GM11168 (cell line): ENCODE data around the gene FAM83F.

Experiments used
- in situ Hi-C: fragments of 300-500 bp; cut with MboI; formaldehyde crosslinking; loops from one replicate; pipeline ENCODE4 v1.12.0; 2022; ENCODE audit warnings: low sequenced_read_pairs; ENCODE audit not compliant: unreplicated experiment

Gene FAM83F

DNA sequence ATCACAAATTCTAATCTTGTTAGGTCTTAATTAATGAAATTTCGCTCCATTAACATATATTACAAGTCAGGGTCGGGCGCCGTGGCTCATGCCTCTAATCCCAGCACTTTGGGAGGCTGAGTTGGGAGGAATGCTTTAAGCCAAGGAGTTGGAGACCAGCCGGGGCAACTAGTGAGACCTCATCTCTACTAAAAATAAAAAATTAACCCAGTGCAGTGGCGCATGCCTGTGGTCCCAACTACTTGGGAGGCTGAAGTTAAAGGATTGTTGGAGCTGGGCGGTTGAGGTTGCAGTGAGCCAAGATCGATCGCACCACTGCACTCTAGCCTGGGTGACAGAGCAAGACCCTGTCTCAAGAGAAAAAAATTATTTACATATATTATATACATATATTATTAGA lies 32.7 kb upstream of the FAM83F start:
- in situ Hi-C loops: no loop called here

DNA sequence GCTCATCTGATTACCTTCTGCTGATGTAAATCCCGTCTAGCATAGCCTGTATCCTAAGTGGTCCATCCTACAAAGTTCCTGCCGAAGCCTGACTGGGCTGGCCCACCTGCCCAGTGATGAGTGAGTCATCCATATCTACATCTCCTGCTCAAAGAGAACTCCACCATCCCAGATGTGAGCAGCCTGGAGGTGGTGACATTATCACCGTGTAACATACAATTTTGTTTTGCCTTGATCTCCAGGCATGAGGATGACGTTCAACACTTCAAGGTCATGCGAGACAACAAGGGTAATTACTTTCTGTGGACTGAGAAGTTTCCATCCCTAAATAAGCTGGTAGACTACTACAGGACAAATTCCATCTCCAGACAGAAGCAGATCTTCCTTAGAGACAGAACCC lies 29.0 kb upstream of the FAM83F start:
- in situ Hi-C loops: no loop called here

DNA sequence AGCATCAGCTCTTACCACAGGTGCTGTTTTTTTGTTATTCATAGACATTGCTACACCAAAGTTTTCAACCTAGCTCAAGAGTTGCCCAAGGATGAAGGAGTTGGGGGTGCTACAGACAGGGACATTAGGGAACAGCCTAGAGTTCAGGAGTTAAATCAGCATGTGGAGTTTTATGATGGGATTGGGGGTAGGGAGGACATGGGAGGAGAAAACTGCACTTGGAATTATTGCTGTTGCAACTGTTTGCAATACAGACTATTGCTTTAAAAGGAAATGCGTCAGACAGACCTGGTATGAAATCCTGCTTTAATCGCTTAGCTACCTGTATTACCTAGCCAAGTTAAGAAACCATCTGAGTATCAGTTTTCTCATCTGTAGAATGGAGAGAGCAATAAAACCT lies 28.3 kb upstream of the FAM83F start:
- in situ Hi-C loops: no loop called here

DNA sequence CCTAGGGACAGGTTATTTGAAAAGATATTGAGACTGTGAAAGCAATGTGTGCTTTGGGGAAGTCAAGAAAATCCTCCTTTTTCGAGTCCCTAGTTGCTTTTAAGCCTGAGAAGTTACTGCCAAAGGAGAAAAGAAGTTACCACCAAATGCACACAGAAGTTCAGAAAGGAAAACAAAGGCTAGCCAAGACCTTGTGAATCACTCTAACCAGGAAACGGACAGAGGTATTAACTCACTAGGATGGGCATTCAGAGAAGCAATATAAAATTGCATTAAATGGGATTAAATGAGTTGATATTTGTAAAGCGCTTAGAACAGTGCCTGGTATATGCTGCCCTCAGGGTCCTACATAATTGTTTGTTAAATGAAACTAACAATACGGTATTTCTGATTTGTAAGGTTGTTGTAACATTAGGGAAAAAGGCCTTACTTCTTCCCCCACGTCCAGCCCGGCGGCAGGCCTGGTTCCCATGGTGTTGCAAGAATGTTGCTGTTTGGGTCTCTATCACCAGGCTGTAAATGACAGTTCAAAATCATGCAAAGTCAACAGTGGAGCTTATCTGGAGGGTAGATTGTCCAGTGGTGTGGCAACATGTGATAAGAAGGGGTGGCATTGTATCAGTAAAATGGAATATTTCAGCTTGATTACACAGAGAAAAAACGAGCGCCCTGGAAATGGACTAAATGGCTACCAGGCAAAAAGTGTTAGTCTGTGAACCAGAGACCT lies 27.5 kb upstream of the FAM83F start:
- in situ Hi-C loops: no loop called here

DNA sequence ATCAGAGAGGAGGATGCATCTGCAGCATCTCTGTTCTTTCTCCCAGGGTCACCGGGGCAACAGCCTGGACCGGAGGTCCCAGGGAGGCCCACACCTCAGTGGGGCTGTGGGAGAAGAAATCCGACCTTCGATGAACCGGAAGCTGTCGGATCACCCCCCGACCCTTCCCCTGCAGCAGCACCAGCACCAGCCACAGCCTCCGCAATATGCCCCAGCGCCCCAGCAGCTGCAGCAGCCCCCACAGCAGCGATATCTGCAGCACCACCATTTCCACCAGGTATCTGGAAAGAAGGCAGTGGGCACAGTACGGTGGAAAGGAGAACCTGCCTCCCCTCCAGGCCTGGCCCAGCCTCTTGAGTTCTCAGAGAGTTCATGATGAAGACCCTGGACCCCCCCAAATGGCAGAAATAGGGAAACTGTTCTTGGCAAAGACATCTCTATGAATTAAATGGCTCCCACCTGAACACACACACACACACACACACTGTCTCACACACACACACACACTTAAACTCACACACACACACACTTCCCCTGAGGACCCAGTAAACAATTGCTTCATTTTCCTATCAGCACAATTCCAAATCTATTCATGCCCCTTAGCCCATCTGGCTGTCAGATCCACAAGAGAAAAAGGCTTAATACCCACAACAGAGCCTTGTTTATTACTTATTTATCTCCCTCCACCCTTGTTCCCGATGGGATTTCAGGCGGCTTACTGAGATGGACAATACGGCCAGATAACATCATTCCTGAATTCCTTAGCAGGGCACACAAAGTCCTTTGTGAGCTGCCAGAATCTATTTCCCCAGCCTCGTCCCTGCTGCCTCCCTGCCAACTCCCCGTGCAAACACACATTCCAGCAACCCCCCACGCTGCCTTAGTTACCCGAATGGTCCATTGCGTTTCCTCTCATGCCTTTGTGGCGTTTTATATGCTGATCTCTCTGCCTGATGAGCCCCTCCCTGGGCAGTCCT lies 26.5 kb upstream of the FAM83F start:
- in situ Hi-C loops: no loop called here

DNA sequence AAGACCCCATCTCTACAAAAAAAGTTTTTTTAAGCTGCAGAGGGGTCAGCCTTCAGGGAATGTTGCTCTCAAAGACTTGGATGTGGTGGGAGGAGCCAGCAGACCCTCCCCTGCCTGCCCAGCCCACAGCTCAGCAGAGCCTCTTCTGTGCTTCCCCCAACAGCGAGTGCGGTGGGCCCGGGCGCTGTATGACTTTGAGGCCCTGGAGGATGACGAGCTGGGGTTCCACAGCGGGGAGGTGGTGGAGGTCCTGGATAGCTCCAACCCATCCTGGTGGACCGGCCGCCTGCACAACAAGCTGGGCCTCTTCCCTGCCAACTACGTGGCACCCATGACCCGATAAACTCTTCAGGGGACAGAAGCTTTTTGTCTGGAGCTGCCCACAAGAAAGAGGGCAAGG lies 24.0 kb upstream of the FAM83F start:
- in situ Hi-C loops: no loop called here

DNA sequence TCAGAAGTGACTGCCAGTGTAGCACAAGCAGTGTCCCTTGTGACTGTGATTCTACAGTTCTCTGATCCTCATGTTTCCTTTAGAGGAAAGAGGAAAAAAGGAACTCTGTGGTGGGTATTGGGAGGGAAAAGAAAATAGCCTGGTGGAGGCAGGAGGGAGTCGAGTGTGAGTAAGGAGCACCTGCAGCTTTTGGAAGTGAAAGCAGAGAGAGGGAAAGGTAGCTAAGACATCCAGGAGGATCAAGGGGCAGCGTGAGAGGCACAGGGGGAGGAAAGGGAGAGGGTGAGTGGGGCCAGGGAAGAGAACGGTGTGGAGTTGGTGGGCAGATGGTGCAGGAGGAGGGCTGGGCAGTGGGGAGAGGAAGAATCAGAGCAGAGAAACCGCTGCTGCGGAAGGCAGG lies 22.1 kb upstream of the FAM83F start:
- in situ Hi-C loops: no loop called here

DNA sequence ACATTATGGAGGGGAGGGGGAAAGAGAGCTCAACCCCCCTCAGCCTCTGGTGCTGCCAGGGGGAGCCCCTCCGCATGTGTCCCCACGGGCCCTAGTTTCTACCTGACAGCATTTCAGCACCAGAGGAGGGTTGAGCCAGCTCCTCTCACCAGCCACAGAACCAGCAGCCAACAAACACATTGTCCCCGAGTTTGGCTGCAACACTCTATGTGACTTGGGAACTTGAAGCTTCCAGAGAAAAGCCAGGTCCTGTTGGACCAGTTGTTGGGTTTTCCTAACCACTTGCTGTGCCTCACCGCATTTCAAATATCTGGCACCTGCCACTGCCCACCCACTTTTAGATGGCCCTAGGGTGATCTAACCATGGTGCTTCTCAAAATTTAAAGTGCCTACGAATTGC lies 21.1 kb upstream of the FAM83F start:
- in situ Hi-C loops: no loop called here

DNA sequence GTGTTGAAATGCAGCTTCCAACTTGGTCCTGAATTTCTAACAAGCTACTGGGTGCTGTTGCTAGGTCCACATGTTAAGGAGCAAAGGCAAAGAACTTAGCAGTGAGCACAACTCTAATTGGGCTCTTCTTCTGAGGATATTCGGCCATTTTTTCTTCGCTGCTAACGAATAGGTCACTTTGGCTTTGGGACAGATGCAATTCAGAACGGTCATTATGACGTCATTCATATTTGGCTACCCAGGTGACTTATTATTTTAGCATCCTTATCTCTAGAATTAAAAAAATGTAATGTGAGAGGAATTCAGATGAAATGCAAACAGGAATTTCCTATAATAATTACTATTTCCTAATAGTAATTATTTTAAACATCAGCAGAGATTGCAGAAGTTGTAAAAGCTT lies 20.7 kb upstream of the FAM83F start:
- in situ Hi-C loops: no loop called here

DNA sequence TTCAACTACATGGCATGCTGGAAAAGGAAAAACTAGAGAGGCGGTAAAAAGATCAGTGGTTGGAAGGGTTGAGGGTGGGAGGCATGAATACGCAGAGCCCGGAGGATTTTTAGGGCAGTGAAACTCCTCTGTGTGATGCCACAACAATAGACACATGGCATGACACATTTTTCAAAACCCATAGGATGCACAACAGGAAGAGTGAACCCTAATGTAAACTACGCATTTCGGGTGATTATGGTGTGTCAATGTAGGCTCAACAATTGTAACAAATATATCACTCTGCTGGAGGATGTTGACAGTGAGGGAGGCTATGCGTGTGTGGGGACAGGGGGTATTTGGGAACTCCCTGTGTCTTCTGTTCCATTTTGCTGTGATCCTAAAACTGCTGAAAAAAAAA lies 15.7 kb upstream of the FAM83F start:
- in situ Hi-C loops: no loop called here

DNA sequence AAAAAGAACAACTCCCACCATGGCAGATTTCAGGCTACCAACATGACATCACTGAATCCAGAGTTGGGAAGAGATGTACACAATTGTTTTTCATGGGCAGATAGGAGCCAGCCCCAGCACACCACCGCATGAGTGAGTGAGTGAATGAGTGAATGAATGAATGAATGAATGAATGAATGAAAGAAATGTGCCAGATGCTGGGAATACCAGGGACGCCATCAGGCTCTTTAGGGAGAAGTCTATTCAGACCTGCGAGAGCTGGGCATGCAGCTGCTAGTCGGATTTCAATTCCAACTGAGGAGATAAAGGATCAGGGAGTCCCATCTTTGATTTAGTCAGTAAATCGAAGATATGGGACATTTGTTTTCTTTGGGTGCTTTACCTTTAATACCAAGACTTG lies 15.3 kb upstream of the FAM83F start:
- in situ Hi-C loops: no loop called here

DNA sequence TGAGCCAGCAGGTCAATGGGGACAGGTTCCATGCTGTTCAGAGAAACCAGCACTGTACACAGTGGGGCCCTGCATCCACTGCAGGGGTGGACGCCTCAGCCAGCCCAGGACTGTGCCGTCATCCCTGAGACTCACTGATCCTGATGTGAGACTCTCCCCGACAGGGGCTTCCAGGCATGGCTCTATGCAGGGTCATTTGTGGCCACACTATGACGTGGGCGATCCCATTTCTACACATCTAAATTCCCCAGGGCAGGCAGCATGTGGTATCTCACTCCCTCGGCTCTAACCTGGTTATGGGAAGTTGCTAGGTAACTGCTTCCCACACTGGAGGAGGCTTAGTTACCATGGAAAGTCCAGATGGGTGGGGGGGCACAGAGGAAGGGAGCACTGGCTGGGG lies 14.2 kb upstream of the FAM83F start:
- in situ Hi-C loops: no loop called here

DNA sequence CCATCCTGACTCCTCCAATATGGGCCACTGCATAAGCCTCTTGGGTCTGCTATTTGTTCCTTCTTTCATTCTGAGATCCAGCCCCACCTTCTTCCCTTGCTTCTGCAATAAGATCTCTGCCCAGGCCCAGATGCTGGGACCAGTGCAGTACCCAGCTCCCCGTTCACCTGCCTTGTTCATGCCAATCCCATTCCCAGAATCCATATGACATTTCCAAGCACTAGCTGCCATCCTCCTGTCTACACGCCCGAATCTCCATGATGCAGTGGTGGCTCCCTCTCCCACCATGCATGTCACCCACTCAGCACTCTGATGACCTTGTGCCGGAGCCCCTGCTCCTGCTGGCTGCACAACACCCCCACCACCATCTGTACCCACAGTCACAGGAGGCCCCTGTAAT lies 11.4 kb upstream of the FAM83F start:
- in situ Hi-C loops: no loop called here

DNA sequence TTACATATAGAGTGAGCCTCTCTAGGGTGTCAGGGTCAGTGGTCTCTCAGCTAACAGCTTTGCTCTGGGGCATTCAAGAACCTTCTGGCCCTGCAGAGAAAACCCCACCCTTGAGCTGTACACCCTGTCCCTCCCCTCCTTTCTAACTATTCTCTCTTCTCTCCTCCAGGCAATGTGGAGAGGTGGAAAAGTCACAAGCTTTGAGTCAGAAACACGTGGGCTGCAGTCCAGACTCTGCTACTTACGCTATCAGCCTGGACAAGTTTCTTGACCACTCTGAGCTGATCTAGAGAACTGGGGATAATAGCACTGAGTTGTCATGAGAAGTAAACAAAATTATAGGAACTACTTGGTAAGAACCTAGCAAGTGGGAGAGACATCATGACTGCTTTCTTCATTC lies 10.7 kb upstream of the FAM83F start:
- in situ Hi-C loops: no loop called here

DNA sequence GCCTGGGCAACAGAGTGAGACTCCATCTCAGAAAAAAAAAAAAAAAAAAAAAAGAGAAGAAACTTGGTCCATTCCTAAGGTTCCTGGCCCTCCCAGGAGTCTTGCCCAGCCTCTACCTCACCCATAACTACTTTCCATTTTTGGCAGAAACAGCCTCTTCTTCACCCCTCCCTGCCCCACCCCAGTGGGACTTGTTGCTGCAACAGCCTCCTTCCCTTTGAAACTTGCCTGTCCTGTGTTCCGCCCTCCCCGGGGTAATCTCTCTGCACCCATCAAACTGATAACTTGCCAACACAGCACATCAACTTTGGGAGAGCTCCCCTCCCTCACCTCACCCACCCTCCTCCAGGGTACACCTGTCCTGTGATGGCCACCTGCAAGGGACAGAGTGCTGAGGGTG lies 10.0 kb upstream of the FAM83F start:
- in situ Hi-C loops: no loop called here

DNA sequence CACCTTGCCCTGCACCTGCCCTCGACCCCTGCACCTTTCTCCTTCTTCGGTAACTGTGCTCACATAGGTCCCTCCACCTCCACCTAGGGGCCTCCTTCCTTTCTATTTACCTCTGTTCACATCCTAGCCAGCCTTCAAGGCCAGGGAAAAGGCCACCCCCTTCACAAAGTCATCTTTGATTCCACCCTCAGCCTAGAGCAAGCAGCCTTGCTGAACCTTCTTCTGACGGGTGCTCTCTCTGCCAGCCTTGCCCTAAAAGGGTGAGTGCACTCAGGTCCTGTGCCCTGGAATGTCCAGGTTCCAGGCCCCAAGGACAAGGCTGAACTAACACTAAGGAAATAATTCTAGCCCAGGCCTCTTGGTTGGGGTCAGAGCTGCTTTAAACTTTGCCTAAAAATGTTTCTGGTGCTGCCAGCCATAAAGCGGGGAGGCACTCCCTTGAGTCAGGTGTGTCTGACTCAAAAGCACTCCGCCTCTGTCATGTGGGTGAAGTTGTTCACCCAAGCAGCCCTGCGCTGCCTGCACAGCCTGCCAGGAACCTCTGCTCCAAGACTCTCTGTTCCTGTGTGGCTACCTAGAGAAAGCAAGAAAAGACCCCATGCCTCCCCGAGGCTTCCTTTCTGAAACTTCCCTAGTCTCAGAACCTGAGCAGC lies 9.2 kb upstream of the FAM83F start:
- in situ Hi-C loops: no loop called here

DNA sequence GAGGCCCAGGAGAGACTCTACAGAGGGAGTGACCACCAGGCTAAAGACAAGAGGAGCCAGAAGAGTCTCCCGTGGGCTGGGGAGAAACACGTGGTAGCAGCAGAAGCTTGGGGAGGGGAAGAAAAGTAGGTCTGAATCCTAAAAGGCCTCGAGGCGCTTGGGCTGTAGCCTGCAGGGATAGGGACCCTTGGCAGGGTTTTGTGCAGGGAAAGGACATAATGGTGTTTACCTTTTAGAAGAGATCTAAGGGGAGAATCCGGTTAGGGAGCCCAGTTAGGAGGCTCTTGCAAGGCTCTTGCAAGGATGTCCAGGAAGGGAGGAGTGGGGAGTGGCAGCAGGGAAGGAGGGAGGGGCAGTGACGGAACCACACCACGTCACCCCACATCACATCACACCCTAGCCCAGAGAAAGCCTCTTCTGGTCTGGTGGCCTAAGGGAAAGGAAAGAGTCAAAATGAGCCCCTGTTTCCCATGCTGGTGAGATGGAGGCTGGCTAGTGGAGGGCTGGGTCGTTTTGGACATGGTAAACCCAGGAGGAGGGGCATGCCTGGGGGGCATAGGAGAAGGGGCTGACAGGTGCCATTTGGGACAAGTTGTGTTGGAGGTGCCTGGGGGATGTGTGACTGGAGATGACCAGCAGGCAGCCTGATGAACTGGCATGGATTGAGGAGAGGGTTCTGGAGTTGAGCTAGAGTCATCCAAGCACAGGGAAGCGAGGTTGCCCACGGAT lies 6.2 kb upstream of the FAM83F start:
- in situ Hi-C loops: no loop called here

DNA sequence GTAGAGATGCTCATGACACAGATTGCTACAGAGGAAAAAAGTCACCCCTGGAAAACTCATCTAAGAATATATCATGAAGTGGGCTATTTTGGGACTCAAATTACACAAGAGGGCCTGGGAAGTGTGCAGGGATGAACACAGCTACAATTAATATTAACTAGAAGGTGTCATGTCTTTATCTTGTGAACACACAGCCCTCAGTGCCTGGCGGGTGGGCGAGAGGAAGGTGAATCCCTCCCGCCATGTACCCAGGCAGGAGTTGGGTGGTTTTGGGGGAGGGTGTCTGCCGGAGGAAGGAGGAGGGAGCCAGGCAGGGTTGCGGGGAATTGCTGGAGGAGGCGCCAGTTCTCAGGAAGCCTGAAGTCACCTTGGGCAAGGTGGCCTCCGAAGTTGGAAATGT lies 5.1 kb upstream of the FAM83F start:
- in situ Hi-C loops: no loop called here

DNA sequence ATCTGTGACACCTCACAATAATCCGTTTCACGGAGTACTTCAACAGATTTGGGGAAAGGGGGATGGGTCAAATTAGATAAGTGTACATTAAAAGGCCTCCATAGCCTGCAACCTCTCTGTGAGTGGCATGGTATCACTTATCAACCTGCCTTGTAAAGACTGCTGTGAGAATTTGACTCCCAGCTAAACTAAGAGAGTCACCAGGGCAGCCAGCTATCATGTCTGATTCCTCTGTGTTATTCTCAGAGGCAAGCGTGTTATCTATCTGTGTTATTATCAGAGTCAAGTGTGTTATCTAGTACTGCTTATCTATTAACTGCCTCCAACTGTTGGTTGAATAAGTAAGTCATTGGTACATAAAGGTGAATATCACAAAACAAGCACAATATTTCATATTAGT lies 4.1 kb upstream of the FAM83F start:
- in situ Hi-C loops: no loop called here

DNA sequence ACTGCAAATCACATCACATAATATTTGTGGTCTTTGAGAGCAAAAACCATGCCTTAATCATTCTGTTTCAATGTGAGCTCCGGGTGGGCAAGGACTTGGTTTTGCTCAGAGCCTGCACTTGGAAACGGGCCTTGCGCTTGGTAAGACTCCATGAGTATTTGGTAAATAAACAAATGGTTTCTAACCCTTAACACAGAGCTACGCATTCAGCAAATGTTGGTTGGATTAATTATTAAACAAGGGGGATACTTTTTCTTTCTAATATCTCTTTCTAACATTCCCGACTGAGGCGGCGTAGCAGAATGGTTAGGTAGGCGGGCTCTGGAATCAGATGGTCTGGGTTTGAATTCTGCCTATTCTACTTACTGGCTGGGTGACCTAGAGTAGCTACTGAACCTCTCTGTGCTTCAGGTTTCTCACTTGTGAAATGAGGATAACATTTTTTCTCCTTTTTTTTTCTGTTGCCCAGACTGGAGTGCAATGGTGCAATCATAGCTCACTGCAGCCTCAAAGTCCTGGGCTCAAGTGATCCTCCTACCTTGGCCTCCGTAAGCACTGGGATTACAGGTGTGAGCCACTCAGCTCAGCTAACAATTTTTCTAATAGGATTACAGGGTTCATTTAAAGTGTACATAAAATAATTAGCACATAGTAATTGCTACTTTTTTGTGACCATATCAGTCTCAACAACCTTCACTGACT lies 3.4 kb upstream of the FAM83F start:
- in situ Hi-C loops: no loop called here
